Measurements from ENCODE around the gene PEAR1.
A peak's percentile ranks its signal among the peaks of the same experiment; 100 is the strongest.

The PEAR1 gene

DNA sequence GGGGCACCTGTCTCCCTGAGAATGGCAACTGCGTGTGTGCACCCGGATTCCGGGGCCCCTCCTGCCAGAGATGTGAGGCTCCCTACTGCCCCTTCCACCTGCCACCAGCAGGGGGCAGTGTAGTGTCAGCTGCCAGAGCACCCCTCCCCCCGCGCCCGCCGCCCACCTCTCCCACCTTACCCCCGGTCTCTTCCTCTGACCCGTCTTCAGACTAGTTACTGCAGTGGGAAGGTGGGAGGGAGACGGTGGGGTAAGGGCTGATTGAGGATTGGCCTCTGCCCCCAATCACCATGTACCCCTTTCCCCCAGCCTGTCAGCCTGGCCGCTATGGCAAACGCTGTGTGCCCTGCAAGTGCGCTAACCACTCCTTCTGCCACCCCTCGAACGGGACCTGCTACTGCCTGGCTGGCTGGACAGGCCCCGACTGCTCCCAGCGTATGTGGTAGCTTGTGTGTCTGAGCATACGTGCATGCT is 16.8 kb downstream of the PEAR1 start:
- TF ChIP-seq, protein P1, sequence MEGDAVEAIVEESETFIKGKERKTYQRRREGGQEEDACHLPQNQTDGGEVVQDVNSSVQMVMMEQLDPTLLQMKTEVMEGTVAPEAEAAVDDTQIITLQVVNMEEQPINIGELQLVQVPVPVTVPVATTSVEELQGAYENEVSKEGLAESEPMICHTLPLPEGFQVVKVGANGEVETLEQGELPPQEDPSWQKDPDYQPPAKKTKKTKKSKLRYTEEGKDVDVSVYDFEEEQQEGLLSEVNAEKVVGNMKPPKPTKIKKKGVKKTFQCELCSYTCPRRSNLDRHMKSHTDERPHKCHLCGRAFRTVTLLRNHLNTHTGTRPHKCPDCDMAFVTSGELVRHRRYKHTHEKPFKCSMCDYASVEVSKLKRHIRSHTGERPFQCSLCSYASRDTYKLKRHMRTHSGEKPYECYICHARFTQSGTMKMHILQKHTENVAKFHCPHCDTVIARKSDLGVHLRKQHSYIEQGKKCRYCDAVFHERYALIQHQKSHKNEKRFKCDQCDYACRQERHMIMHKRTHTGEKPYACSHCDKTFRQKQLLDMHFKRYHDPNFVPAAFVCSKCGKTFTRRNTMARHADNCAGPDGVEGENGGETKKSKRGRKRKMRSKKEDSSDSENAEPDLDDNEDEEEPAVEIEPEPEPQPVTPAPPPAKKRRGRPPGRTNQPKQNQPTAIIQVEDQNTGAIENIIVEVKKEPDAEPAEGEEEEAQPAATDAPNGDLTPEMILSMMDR (IDR thresholded peaks at IDR 0.05; ENCODE audit: control extremely low read depth, extremely low read depth, low read depth, missing control alignments), result peak; percentile 82
- peak; percentile 83 for DNase-seq (ENCODE audit: extremely low spot score)
- ChIA-PET POLR2A (no interaction called here), CTCF (interaction anchor here (0.6 to 4.8 kb wide), 18 partner anchors 9 to 246 kb away, joined by 3 to 33 read pairs (median 4); partner anchors contain the start of gene INSRR)

DNA sequence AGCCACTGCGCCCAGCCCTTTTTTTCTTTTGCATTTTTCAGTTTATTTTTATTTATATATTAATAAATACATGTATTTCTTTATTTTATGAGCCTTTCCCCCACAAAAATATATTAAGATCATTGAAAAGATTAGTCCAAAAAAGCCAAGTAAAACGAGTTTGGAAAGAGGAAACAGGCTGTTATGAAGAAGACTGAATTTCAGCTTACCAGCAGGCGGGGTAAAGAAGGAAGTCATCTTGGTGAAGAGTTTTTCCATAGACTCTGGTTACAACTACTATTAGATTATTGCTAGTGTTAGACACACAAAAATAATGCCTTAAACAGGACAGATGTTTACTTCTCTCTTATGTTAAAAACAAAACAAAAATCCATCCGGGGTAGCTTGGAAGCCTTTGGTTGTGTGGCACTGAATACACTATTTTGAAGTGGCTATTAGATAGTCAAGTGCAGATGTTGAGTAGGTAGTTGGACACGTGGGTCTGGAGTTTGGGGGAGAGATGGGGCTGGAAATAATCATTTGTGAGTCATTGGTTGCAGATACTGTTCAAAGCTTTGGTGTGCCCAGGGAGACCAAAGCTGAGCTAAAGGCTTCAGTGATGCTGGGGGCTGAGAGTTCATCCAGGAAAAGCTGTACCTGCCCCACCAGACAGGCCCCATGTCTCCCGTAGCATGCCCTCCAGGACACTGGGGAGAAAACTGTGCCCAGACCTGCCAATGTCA is 18.2 kb downstream of the PEAR1 start:
- TF ChIP-seq, protein P1 (IDR thresholded peaks at IDR 0.05; ENCODE audit: control extremely low read depth, extremely low read depth, low read depth, missing control alignments), result no peak
- POLR2A ChIA-PET, result no interaction called here
- DNase-seq (ENCODE audit: extremely low spot score), result no peak
- CTCF ChIA-PET, result interaction anchor here (1.0 to 4.8 kb wide), 8 partner anchors 11 to 162 kb away, joined by 3 to 33 read pairs (median 5); no protein-coding TSS in a partner anchor

DNA sequence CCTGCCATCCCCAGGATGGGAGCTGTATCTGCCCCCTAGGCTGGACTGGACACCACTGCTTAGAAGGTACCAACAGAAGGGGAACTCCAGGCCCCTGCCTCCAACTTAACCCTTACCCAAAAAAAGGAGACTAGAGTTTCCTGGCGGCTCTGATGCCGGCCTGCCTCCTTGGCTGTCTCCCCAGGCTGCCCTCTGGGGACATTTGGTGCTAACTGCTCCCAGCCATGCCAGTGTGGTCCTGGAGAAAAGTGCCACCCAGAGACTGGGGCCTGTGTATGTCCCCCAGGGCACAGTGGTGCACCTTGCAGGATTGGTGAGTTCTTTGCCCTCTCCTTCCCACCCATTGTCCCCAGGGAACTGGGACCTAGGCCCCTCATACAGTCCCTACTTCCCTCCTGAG is 18.8 kb downstream of the PEAR1 start:
- ChIA-PET POLR2A (no interaction called here), CTCF (interaction anchor here (1.2 to 4.8 kb wide), 5 partner anchors 15 to 161 kb away, joined by 3 to 33 read pairs (median 5); no protein-coding TSS in a partner anchor)
- TF ChIP-seq, protein P1 (IDR thresholded peaks at IDR 0.05; ENCODE audit: control extremely low read depth, extremely low read depth, low read depth, missing control alignments), result no peak
- no peak for DNase-seq (ENCODE audit: extremely low spot score)

DNA sequence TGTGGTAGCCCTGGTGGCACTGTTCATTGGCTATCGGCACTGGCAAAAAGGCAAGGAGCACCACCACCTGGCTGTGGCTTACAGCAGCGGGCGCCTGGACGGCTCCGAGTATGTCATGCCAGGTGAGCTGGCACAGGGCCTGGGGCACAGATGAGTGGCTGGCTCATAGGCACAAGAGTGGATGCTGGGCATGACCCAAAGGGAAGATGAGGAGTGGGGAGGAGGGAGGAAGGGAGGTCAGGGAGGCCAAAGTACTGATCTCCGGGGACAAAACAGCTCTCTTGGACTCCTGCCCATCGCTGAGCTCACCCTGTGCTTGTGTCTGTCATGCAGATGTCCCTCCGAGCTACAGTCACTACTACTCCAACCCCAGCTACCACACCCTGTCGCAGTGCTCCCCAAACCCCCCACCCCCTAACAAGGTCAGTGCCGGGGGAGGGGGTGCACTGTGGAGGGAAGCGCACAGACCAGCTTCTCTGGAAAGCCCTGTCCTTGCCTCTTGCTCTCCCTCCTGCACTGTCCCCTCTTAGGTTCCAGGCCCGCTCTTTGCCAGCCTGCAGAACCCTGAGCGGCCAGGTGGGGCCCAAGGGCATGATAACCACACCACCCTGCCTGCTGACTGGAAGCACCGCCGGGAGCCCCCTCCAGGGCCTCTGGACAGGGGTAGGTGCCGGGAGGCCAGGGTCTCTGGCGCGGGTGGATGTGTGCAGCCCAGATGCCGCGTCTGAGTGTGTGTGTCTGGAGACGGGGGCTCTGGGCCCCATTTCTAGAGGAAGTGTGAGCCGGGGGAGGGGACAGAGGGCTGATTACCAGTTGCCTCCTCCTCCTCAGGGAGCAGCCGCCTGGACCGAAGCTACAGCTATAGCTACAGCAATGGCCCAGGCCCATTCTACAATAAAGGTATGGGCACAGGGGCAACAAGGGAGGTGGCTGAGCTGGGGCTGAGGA is 19.6 kb downstream of the PEAR1 start:
- POLR2A ChIA-PET, result no interaction called here
- CTCF ChIA-PET, result interaction anchor here (0.7 to 4.8 kb wide), 6 partner anchors 14 to 243 kb away, joined by 3 to 33 read pairs (median 6); no protein-coding TSS in a partner anchor
- DNase-seq (ENCODE audit: extremely low spot score), result no peak
- TF ChIP-seq, protein P1 (IDR thresholded peaks at IDR 0.05; ENCODE audit: control extremely low read depth, extremely low read depth, low read depth, missing control alignments), result no peak

DNA sequence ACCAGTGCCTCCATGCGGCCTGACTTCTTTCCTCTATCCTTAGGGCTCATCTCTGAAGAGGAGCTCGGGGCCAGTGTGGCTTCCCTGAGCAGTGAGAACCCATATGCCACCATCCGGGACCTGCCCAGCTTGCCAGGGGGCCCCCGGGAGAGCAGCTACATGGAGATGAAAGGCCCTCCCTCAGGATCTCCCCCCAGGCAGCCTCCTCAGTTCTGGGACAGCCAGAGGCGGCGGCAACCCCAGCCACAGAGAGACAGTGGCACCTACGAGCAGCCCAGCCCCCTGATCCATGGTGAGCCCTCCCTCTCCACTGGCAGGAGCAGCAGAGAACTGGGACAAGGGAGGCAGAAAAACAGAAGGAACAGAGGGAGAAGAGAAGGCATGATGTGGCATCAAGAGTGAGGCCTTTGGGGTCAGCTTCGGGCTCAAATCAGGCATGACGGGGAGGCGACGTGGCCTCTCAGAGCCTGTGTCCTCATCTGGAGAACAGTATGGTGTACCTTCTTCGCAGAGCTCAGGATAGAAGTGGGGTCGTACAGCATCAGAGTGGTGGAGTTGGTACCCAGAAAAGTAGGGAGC is 20.4 kb downstream of the PEAR1 start:
- POLR2A ChIA-PET, result interaction anchor here (0.5 kb wide), 1 partner anchor 589 kb away, joined by 7 read pairs; no protein-coding TSS in a partner anchor
- CTCF ChIA-PET, result interaction anchor here (0.7 to 4.8 kb wide), 5 partner anchors 14 to 242 kb away, joined by 3 to 33 read pairs (median 4); no protein-coding TSS in a partner anchor
- no peak for DNase-seq (ENCODE audit: extremely low spot score)
- TF ChIP-seq, protein P1 (IDR thresholded peaks at IDR 0.05; ENCODE audit: control extremely low read depth, extremely low read depth, low read depth, missing control alignments), result no peak

Data from GM10248 (cell line).